Renal cortex interstitium (tissue), 11 donors: ENCODE results near the gene VWC2L. TPM values are rescaled to one million over a fixed set of nuclear protein-coding genes. Genes with fewer than 3 reads are reported as not detected.

Experiments
- DNase-seq, 11 donors: peaks; one replicate each; pipeline ENCODE4 v3.0.0-alpha.2; 2013; ENCODE audit warnings: low read depth in 9 of 11, low spot score in 4 of 11; ENCODE audit errors: extremely low read depth in 1 of 11
- polyA plus RNA-seq, 3 donors: library from polyadenylated mRNA; unstranded; fragments of 120-200 nt; gene quantifications; one replicate each; pipeline ENCODE4 v1.2.1, GENCODE V29; 2013; ENCODE audit not compliant: insufficient read length in 3 of 3

VWC2L gene
- polyA plus RNA-seq, 3 donors = 0.06 to 0.08 (median 0.06) TPM

- no peak for DNase-seq
These were observed 108.5 kb downstream of the VWC2L start for GRCh38 chr2:214519258-214519818.

DNA sequence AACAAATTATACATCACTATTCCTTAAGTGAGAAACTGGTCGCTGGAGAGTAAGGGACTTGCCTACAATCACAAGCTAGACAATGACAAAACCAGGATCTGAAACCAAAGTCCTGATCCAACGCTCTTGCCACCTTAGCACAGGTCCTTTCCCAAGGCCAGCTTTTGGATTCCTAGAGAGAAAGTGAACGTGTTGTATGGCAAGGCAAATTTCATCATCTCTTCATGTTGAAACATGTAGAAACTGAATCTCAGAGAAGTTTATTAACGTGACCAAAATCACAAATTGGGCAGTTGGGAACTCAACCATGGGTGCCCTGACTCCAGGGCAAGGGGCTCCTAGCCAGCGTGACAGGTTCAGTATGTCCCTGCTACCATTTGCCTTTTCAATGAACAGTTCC is 118.2 kb downstream of the VWC2L start:
- DNase-seq = no peak

DNA sequence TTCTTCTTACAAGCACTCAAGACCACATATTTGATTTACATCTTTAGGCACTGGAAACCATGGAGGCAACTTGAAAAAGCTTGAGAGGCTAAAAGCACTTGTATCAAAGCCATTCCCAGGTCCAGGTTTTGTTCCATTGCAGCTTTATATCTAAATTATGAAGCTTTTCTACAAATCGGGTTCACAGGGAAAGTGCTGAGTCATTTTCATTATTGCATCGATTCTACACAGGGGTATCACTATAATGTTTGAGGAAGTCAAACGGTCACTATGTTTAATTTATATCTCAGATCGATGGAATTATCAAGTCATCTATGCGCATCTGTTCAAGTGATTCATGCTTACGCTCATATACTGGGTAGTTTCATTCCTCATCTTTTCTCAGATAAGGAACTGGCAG is 118.7 kb downstream of the VWC2L start:
- DNase-seq = no peak

GRCh38 chr2:214533541-214533940 is 122.7 kb downstream of the VWC2L start:
- peak in 9 of 11 donors; percentile 17 to 55 (median 31) for DNase-seq

GRCh38 chr2:214536625-214537024 is 125.8 kb downstream of the VWC2L start:
- no peak for DNase-seq

DNA sequence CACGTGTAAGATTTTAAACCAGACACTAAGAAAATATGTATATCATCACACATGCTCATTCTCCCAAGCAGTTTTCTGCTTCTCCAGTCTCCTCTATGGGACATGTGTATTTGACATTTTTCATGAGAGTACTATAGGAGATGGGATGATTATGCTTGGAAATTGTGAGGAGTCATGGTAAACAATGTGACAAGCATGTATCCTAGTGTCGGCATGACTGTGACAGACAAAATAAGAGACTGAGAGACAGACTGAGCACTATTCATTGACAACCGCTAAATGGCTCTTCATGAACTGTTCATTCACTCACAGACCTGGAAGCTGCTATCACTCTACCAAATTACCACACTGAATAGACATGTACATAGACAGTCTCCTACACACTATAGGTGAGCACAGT is 127.1 kb downstream of the VWC2L start:
- no peak for DNase-seq

DNA sequence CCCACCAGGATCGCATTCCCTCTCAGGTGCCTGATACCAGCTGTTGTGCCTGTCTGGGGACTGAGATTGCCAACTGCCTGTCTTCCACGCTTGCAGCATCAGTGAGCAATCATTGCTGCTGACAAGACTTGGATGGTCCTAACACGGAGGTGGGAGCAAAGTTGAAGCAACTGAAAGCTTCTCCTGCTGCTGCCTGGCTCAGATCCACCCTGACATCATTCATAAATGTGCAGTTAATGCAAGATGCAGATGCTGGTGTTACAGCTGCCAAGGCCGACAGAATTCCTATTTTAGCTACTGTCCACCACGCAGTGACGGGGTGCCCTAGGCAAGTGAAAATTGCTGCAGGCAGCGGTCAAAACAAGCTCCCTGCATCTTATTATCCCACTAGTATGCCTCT is 131.4 kb downstream of the VWC2L start:
- no peak for DNase-seq

- no peak for DNase-seq
These were observed 132.0 kb downstream of the VWC2L start for GRCh38 chr2:214542866-214543265.

GRCh38 chr2:214543386-214543955 is 132.6 kb downstream of the VWC2L start:
- no peak for DNase-seq

DNA sequence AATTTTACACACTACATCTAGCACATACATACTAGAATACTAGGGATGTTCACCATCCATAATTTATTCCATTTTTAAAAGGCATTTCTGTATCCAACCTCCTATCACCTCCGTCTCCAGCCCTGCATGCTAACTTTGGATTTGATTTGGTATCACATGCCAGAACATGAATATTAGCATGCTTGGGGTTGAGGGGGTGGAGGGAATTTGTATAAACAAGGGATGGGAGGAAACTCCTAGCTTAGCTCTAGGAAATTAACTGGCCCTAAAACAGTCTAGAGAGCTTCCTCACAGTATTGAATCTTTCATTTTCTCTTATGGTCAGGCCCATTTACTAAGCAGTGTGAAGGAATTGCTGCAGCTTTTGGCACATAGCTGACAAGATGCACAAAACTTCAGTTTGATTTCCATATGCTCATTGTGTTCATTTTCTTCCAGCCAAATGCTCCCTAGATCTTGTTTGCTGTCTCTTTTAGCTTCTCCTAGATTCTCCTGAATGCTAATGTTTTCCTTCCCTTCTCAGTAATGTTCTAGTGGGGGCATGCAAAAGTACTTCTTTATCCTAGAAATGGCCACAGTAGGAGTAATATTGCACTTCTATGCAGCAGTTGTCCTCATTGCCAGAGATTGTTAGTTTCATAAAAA is 135.2 kb downstream of the VWC2L start:
- DNase-seq = no peak

DNA sequence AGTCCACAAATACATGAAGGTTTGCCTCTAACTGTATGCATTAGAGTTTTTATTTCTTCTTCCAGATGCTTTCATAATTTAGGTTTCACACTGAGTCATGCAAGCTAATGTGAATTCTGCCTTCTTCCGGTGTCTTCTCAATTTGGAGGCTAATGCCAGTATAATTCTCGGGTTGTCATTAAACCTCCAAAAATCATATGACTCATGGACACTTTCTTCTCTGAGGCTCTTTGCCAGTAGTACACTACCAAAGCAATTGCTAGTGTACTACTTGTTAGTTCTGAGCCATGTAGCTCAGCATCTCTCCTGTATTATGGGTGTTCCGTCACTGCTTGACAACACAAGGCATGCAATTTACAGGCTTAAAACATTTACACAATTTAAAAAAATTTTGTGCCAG is 137.1 kb downstream of the VWC2L start:
- DNase-seq = no peak

- no peak for DNase-seq
These were observed 139.1 kb downstream of the VWC2L start for GRCh38 chr2:214549946-214550345.

DNA sequence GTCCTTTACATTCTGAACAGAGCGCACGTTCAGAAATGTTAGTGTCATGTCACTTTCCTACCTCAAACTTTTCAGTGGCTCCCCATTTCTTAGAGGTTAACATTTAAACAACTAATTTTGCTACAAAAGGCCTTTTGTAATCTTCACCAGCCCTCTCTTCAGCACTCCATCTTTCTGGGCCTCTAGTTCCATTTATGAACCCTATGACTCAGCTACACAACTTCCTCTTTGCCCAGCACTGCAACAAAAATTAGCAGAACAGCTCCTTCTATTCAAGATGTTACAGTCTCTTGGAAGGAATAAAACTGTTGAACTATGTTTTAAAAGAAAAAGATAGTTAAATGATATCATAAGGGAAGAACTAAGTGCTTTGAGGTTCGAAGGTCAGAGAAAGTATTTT is 139.9 kb downstream of the VWC2L start:
- DNase-seq = no peak

GRCh38 chr2:214557884-214558283 is 147.0 kb downstream of the VWC2L start:
- no peak for DNase-seq

GRCh38 chr2:214558341-214558740 is 147.5 kb downstream of the VWC2L start:
- DNase-seq = no peak

GRCh38 chr2:214560176-214560575 is 149.3 kb downstream of the VWC2L start:
- DNase-seq = no peak

DNA sequence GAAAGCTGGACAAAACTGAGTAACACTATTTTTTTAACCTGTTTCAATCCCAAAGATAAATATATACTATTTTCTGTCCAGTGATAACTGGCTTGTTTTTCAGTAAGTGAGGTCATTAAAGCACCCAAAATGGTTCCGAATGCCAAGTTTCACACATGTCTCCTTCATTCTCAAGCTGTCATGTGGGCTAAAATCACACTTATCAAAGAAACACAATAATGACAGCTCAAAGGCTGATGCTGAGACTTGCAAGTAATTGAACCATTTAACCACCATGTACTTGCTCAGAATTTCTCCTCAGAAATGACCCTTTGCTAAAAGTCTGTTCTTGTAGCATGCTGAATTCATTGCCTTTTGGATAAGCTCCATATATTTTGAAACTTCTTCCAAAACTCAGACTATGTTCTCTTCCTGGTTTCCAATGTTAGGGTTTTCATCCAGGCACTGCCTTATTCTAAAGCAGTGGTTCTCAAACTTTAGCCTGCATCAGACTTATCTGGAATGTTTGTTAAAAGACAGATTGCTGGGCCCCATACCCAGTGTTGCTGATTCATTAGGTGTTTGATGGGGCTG is 149.8 kb downstream of the VWC2L start:
- DNase-seq = no peak

- DNase-seq = no peak
These were observed 154.4 kb downstream of the VWC2L start for GRCh38 chr2:214565246-214565645.

GRCh38 chr2:214566457-214566856 is 155.6 kb downstream of the VWC2L start:
- no peak for DNase-seq

- DNase-seq = no peak
These were observed 158.7 kb downstream of the VWC2L start for GRCh38 chr2:214569419-214570035.
